ENCODE data around the gene PKDREJ.

DNA sequence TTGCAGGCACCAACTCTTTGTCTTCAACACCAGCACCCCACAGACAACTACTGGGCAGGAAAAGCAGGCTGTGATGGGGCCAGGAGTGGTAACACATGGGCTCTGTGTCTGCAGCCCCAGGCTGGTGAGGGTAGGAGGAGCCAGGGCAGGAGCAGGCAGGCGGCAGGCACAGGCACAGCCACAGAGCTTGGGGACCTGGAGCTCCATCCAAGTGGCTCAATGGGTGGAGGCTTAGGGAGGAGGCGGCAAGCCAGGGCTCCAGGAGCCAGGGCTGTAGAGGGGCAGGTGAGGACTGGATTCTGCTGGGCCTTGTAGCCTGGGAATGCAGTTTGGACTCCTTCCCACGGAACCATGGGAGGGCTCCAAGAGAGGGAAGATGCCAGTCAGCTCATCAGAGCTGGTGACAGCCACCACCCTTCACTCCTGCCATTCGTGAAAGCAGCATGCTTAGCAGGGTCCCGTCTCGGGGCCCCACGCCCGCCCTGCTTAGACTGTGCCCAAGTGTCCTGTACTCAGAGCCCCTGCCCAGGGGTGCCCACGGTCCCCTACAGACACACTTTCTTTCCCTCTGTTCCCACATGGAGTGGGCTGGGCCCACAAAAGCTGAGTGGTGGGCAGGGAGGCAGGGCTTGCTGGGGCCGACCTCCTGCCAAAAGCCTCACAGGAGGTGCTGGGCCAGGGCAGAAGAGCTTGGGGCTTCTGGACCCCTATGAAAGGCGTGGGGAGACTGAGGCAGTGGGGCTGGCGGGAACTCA is 17.1 kb upstream of the PKDREJ start:
- TF ChIP-seq, protein P1, sequence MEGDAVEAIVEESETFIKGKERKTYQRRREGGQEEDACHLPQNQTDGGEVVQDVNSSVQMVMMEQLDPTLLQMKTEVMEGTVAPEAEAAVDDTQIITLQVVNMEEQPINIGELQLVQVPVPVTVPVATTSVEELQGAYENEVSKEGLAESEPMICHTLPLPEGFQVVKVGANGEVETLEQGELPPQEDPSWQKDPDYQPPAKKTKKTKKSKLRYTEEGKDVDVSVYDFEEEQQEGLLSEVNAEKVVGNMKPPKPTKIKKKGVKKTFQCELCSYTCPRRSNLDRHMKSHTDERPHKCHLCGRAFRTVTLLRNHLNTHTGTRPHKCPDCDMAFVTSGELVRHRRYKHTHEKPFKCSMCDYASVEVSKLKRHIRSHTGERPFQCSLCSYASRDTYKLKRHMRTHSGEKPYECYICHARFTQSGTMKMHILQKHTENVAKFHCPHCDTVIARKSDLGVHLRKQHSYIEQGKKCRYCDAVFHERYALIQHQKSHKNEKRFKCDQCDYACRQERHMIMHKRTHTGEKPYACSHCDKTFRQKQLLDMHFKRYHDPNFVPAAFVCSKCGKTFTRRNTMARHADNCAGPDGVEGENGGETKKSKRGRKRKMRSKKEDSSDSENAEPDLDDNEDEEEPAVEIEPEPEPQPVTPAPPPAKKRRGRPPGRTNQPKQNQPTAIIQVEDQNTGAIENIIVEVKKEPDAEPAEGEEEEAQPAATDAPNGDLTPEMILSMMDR (IDR thresholded peaks at IDR 0.05; ENCODE audit: low read depth, low read length): no peak
- TF ChIP-seq POLR2A (IDR thresholded peaks at IDR 0.05; ENCODE audit: extremely low read depth, insufficient read length): no peak
- TF ChIP-seq MYC (IDR thresholded peaks at IDR 0.05; ENCODE audit: low read depth, low read length): no peak
